Measurements from ENCODE around the gene HNRNPH2. TPM values are rescaled to one million over a fixed set of nuclear protein-coding genes. Genes with fewer than 3 reads are reported as not detected.

Gene HNRNPH2
- polyA plus RNA-seq, 1 donor (not counting 4 experiments of a cell fraction or from before 2014, with no cell fraction given), result 73.2 TPM

GRCh38 chrX:101368800-101369199, 39.2 kb upstream of the HNRNPH2 start:
- no peaks in the 10 kb centered on the region for H3K4me1 ChIP-seq (ENCODE audit: control insufficient read depth, extremely low read depth, insufficient read depth, low read length)
- H2AFZ ChIP-seq (ENCODE audit: control insufficient read depth, low read length), result no peak overlapping the region
- DNase-seq (ENCODE audit: low read depth, low spot score) (no peak), FAIRE-seq (no peak)
- dilution Hi-C loops (cut with MboI; ENCODE audit: extremely low pct_ligation_motif_present, low sequenced_read_pairs), result no loop called here
- H3K9ac ChIP-seq (ENCODE audit: control insufficient read depth, extremely low read depth, insufficient read depth, low read length), result no peak overlapping the region
- peaks cover 3% of the 10 kb centered on the region for H3K27me3 ChIP-seq (ENCODE audit: control insufficient read depth, extremely low read depth, insufficient read depth, low read length)
- no peak overlapping the region for H3K27ac ChIP-seq (ENCODE audit: control insufficient read depth, insufficient read depth, low read length)
- no peak overlapping the region for H3K4me3 ChIP-seq (ENCODE audit: control insufficient read depth in 2 of 3, extremely low read depth in 1 of 3, insufficient read depth in 2 of 3, low read depth in 1 of 3, low read length in 3 of 3)
- no peaks in the 10 kb centered on the region for H3K9me3 ChIP-seq (ENCODE audit: control insufficient read depth, low read depth, low read length)
- H3K9me1 ChIP-seq (ENCODE audit: control insufficient read depth, extremely low read depth, insufficient read depth, low read length), result no peaks in the 10 kb centered on the region
- no peak overlapping the region for H3K4me2 ChIP-seq (ENCODE audit: control insufficient read depth, extremely low read depth, insufficient read depth, low read depth, low read length)
- H4K20me1 ChIP-seq (ENCODE audit: control insufficient read depth, extremely low read depth, insufficient read depth, low read length), result no peaks in the 10 kb centered on the region
- TF ChIP-seq CTCF (optimal IDR thresholded peaks at IDR 0.05 in 1 of 3, IDR thresholded peaks at IDR 0.05 in 1 of 3, conservative IDR thresholded peaks at IDR 0.05 in 1 of 3; ENCODE audit: extremely low read depth in 1 of 3, insufficient read depth in 2 of 3, low read length in 3 of 3), result no peak
- TF ChIP-seq EZH2 (IDR thresholded peaks at IDR 0.05; ENCODE audit: low read length), result no peak
- no peaks in the 10 kb centered on the region for H3K36me3 ChIP-seq (ENCODE audit: control insufficient read depth in 2 of 2, extremely low read depth in 1 of 2, insufficient read depth in 2 of 2, low read length in 2 of 2)
- no peaks in the 10 kb centered on the region for H3K79me2 ChIP-seq (ENCODE audit: control insufficient read depth, insufficient read depth, low read length)

- peaks cover 3% of the 10 kb centered on the region for H3K27me3 ChIP-seq (ENCODE audit: control insufficient read depth, extremely low read depth, insufficient read depth, low read length)
- no peaks in the 10 kb centered on the region for H3K36me3 ChIP-seq (ENCODE audit: control insufficient read depth in 2 of 2, extremely low read depth in 1 of 2, insufficient read depth in 2 of 2, low read length in 2 of 2)
- no peak overlapping the region for H2AFZ ChIP-seq (ENCODE audit: control insufficient read depth, low read length)
- no peaks in the 10 kb centered on the region for H3K9me1 ChIP-seq (ENCODE audit: control insufficient read depth, extremely low read depth, insufficient read depth, low read length)
- no peaks in the 10 kb centered on the region for H3K79me2 ChIP-seq (ENCODE audit: control insufficient read depth, insufficient read depth, low read length)
- TF ChIP-seq EZH2 (IDR thresholded peaks at IDR 0.05; ENCODE audit: low read length), result no peak
- no peak for TF ChIP-seq CTCF (optimal IDR thresholded peaks at IDR 0.05 in 1 of 3, IDR thresholded peaks at IDR 0.05 in 1 of 3, conservative IDR thresholded peaks at IDR 0.05 in 1 of 3; ENCODE audit: extremely low read depth in 1 of 3, insufficient read depth in 2 of 3, low read length in 3 of 3)
- H3K4me2 ChIP-seq (ENCODE audit: control insufficient read depth, extremely low read depth, insufficient read depth, low read depth, low read length), result no peak overlapping the region
- dilution Hi-C loops (cut with MboI; ENCODE audit: extremely low pct_ligation_motif_present, low sequenced_read_pairs), result no loop called here
- FAIRE-seq (no peak), DNase-seq (ENCODE audit: low read depth, low spot score) (no peak)
- H3K4me3 ChIP-seq (ENCODE audit: control insufficient read depth in 2 of 3, extremely low read depth in 1 of 3, insufficient read depth in 2 of 3, low read depth in 1 of 3, low read length in 3 of 3), result no peak overlapping the region
- no peaks in the 10 kb centered on the region for H3K9me3 ChIP-seq (ENCODE audit: control insufficient read depth, low read depth, low read length)
- H4K20me1 ChIP-seq (ENCODE audit: control insufficient read depth, extremely low read depth, insufficient read depth, low read length), result no peaks in the 10 kb centered on the region
- H3K27ac ChIP-seq (ENCODE audit: control insufficient read depth, insufficient read depth, low read length), result no peak overlapping the region
- H3K4me1 ChIP-seq (ENCODE audit: control insufficient read depth, extremely low read depth, insufficient read depth, low read length), result no peaks in the 10 kb centered on the region
- H3K9ac ChIP-seq (ENCODE audit: control insufficient read depth, extremely low read depth, insufficient read depth, low read length), result no peak overlapping the region
Measured at GRCh38 chrX:101369687-101370086, 38.3 kb upstream of the HNRNPH2 start.
